Liver (tissue), 9 donors: Measurements from ENCODE around the gene TGFBR3. TPM values are rescaled to one million over a fixed set of nuclear protein-coding genes. Genes with fewer than 3 reads are reported as not detected.

Source experiments
- DNase-seq: peaks from one replicate; pipeline ENCODE4 v3.0.0-alpha.2; 2017; ENCODE audit warnings: low spot score
- H3K27ac ChIP-seq, 2 donors: one replicate each; pipeline ENCODE4 v1.7.0; 2013; ENCODE audit warnings: inconsistent platforms in 2 of 2, low read length in 2 of 2, control low read depth in 1 of 2, low read depth in 1 of 2, mild to moderate bottlenecking in 1 of 2
- H3K27me3 ChIP-seq, 4 donors: one replicate each; pipeline versions ENCODE4 v1.6.1 to v1.7.0; 2013; ENCODE audit warnings: low read length in 3 of 4, inconsistent platforms in 1 of 4, mild to moderate bottlenecking in 1 of 4, moderate library complexity in 1 of 4; ENCODE audit not compliant: control insufficient read depth in 4 of 4, insufficient read depth in 4 of 4
- H3K36me3 ChIP-seq, 4 donors: one replicate each; pipeline versions ENCODE4 v1.6.1 to v1.7.0; 2013; ENCODE audit warnings: low read length in 3 of 4, mild to moderate bottlenecking in 3 of 4, low read depth in 1 of 4, moderate library complexity in 1 of 4; ENCODE audit not compliant: control insufficient read depth in 4 of 4, insufficient read depth in 3 of 4
- H3K4me1 ChIP-seq, 4 donors: one replicate each; pipeline versions ENCODE4 v1.6.1 to v1.7.0; 2013; ENCODE audit warnings: low read length in 3 of 4, mild to moderate bottlenecking in 3 of 4, moderate library complexity in 1 of 4; ENCODE audit not compliant: control insufficient read depth in 4 of 4, insufficient read depth in 4 of 4
- H3K4me3 ChIP-seq, 3 donors: one replicate each; pipeline versions ENCODE4 v1.6.1 to v1.7.0; 2013; ENCODE audit warnings: low read length in 3 of 3, control low read depth in 1 of 3, low read depth in 1 of 3, mild to moderate bottlenecking in 1 of 3
- H3K9ac ChIP-seq, 2 donors: one replicate each; pipeline ENCODE4 v1.7.0; 2013; ENCODE audit warnings: low read length in 2 of 2, mild to moderate bottlenecking in 2 of 2, moderate library complexity in 2 of 2, control low read depth in 1 of 2, low read depth in 1 of 2
- H3K9me3 ChIP-seq, 4 donors: one replicate each; pipeline versions ENCODE4 v1.6.1 to v1.7.0; 2013; ENCODE audit warnings: low read length in 3 of 4; ENCODE audit not compliant: control insufficient read depth in 4 of 4
- ATF3 ChIP-seq: IDR thresholded peaks from 2 replicates; pipeline ENCODE4 v1.6.1; 2016; ENCODE audit warnings: antibody characterized with exemption
- CTCF ChIP-seq: fragments of 150-350 bp; IDR thresholded peaks from 2 replicates; pipeline ENCODE4 v1.5.1; 2017; ENCODE audit warnings: improper control_type of control experiment, low read depth, low read length; ENCODE audit not compliant: missing input control
- EGR1 ChIP-seq, 2 donors: IDR thresholded peaks; 2 replicates each; pipeline ENCODE4 v1.6.1; 2016 to 2018; ENCODE audit warnings: antibody characterized with exemption in 2 of 2, low read depth in 2 of 2
- FOXA1 ChIP-seq: IDR thresholded peaks from 2 replicates; pipeline ENCODE4 v1.6.1; 2016; ENCODE audit warnings: antibody characterized with exemption
- GABPA ChIP-seq, 2 donors: IDR thresholded peaks in 1 of 2; conservative IDR thresholded peaks in 1 of 2; 2 replicates each; pipeline ENCODE4 v1.6.1; 2016; ENCODE audit warnings: antibody characterized with exemption in 2 of 2, mild to moderate bottlenecking in 1 of 2, moderate library complexity in 1 of 2
- HNF4A ChIP-seq, 2 donors: conservative IDR thresholded peaks; 2 replicates each; pipeline ENCODE4 v1.6.1; 2016; ENCODE audit warnings: antibody characterized with exemption in 2 of 2, mild to moderate bottlenecking in 2 of 2
- JUND ChIP-seq, 2 donors: IDR thresholded peaks; 2 replicates each; pipeline ENCODE4 v1.6.1; 2016; ENCODE audit warnings: antibody characterized with exemption in 2 of 2
- MAX ChIP-seq: IDR thresholded peaks from 2 replicates; pipeline ENCODE4 v1.6.1; 2016; ENCODE audit warnings: antibody characterized with exemption
- RAD21 ChIP-seq, 2 donors: IDR thresholded peaks; 2 replicates each; pipeline ENCODE4 v1.6.1; 2016; ENCODE audit warnings: antibody characterized with exemption in 2 of 2, mild to moderate bottlenecking in 2 of 2
- REST ChIP-seq: IDR thresholded peaks from 2 replicates; pipeline ENCODE4 v1.6.1; 2016; ENCODE audit warnings: antibody characterized with exemption, mild to moderate bottlenecking
- RXRA ChIP-seq, 2 donors: IDR thresholded peaks; 2 replicates each; pipeline ENCODE4 v1.6.1; 2017 to 2018; ENCODE audit warnings: antibody characterized with exemption in 2 of 2, mild to moderate bottlenecking in 1 of 2
- TAF1 ChIP-seq: conservative IDR thresholded peaks from 2 replicates; pipeline ENCODE4 v1.6.1; 2016; ENCODE audit warnings: antibody characterized with exemption, mild to moderate bottlenecking
- YY1 ChIP-seq: IDR thresholded peaks from 2 replicates; pipeline ENCODE4 v1.6.1; 2016; ENCODE audit warnings: antibody characterized with exemption, mild to moderate bottlenecking
- ZBTB33 ChIP-seq: IDR thresholded peaks from 2 replicates; pipeline ENCODE4 v1.6.1; 2016; ENCODE audit warnings: antibody characterized with exemption
- WGBS: extraction: QIAGEN DNeasy Blood & Tissue Kit; methylation state at CpG from one replicate; pipeline ENCODE4 v1.1.7; 2013; 5-methylcytosine and 5-hydroxymethylcytosine counted together
- polyA plus RNA-seq, 2 donors: library from polyadenylated mRNA; stranded (reverse) in 1 of 2; unstranded in 1 of 2; fragments of 200-250 nt in 1 of 2; fragments of >200 nt in 1 of 2; fragmentation: Nextera tagmentation in 1 of 2; extraction: Ambion mirVana in 1 of 2; gene quantifications; one replicate each; pipeline versions ENCODE4 v1.2.1 to v1.2.3, GENCODE V29; 2013 to 2015
- total RNA-seq, 2 donors: library from RNA; depleted of rRNA; stranded (reverse); fragments of >200 nt; gene quantifications; one replicate each; pipeline ENCODE4 v1.2.3, GENCODE V29; 2014
- donor health status: healthy.
- donor health status: healthy.
- donor health status: healthy.
- donor health status: healthy.
- donor health status: healthy.

TGFBR3 gene
- total and polyA plus RNA-seq, 4 donors = 6.1 to 19.3 (median 9.9) TPM

- TF ChIP-seq ATF3 (no peak), EGR1 (IDR thresholded peaks at IDR 0.05; ENCODE audit: low read depth in 2 of 2) (no peak), FOXA1 (no peak), RXRA (IDR thresholded peaks at IDR 0.05) (no peak), GABPA (IDR thresholded peaks at IDR 0.05 in 1 of 2, conservative IDR thresholded peaks at IDR 0.05 in 1 of 2) (no peak), YY1 (no peak)
Measured at GRCh38 chr1:91701472-91701869, 184.5 kb downstream of the TGFBR3 start (continued).

GRCh38 chr1:91700771-91701471 is 185.0 kb downstream of the TGFBR3 start:
- Histone ChIP-seq H3K4me1 (peaks cover 0 to 5% (median 1%) of the 10 kb centered on the region in 4 donors), H3K4me3 (no peak overlapping the region), H3K27ac (no peak overlapping the region), H3K9ac (no peak overlapping the region), H3K36me3 (peaks cover 0 to 3% (median under 1%) of the 10 kb centered on the region in 4 donors), H3K9me3 (no peaks in the 10 kb centered on the region), H3K27me3 (no peaks in the 10 kb centered on the region)
- 76% methylated on average over 8 of the region's 8 CpGs for WGBS
- DNase-seq = no peak
- TF ChIP-seq ATF3 = no peak
- no peak for TF ChIP-seq HNF4A (conservative IDR thresholded peaks at IDR 0.05)
- TF ChIP-seq MAX = no peak
- TF ChIP-seq RXRA (IDR thresholded peaks at IDR 0.05) = no peak
- no peak for TF ChIP-seq JUND (IDR thresholded peaks at IDR 0.05)
- no peak for TF ChIP-seq YY1
- TF ChIP-seq GABPA (IDR thresholded peaks at IDR 0.05 in 1 of 2, conservative IDR thresholded peaks at IDR 0.05 in 1 of 2) = no peak
- TF ChIP-seq TAF1 = no peak
- TF ChIP-seq EGR1 (IDR thresholded peaks at IDR 0.05; ENCODE audit: low read depth in 2 of 2) = no peak
- no peak for TF ChIP-seq RAD21 (IDR thresholded peaks at IDR 0.05)
- TF ChIP-seq ZBTB33 = no peak
- no peak for TF ChIP-seq REST
- no peak for TF ChIP-seq CTCF
